Erythroblast (primary cell): ENCODE results near the gene GC.

Source experiments
- GATA1 ChIP-seq: IDR thresholded peaks from 2 replicates; pipeline ENCODE4 v1.6.1; 2011; ENCODE audit warnings: low read depth, mild to moderate bottlenecking, control low read depth, low read length, moderate library complexity
- POLR2A ChIP-seq: IDR thresholded peaks from 2 replicates; pipeline ENCODE4 v1.6.1; 2011; ENCODE audit warnings: mild to moderate bottlenecking, low read length

DNA sequence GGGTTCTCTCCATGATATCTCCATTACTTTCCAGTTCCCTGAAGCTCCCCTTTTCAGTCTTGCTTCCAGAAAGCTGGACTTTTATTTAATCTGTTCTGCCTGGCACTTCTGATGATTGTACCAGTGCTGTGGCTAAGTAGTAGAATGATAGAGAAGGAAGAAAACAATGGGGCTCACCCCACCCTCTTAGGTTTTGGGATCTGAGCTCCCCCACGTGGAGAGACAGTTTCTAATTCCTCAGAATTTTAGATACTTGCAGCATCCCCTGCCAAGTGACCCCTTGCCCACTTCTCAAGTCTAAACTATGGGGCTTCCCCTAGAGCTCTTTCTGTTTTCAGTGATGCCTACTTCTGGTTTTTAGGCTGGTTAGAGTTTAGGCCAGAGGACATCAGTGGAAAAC, 73.9 kb downstream of the GC start:
- TF ChIP-seq POLR2A (no peak), GATA1 (no peak)
